Adrenal gland (tissue), 12 donors: Measurements from ENCODE around the gene NR6A1. TPM values are rescaled to one million over a fixed set of nuclear protein-coding genes. Genes with fewer than 3 reads are reported as not detected.

Experiments
- DNase-seq, 7 donors: peaks; one replicate each; pipeline ENCODE4 v3.0.0-alpha.2; 2019 to 2020
- H3K27ac ChIP-seq, 5 donors: fragments of 200-600 bp; sonication (generic) in 4 of 5; 1 replicate in 3 of 5; 2 replicates in 2 of 5; pipeline versions ENCODE4 v1.5.1 to v1.8.0; 2016 to 2020; ENCODE audit warnings: mild to moderate bottlenecking in 1 of 5
- H3K27me3 ChIP-seq: fragments of 200-600 bp; 2 replicates; pipeline ENCODE4 v1.8.0; 2021
- H3K36me3 ChIP-seq, 2 donors: fragments of 200-600 bp; replicated peaks in 1 of 2; 1 replicate in 1 of 2; 2 replicates in 1 of 2; pipeline versions ENCODE4 v1.5.1 to v1.8.0; 2018 to 2022
- H3K4me1 ChIP-seq, 2 donors: fragments of 200-600 bp; replicated peaks in 1 of 2; 1 replicate in 1 of 2; 2 replicates in 1 of 2; pipeline versions ENCODE4 v1.5.1 to v1.8.0; 2018 to 2021
- H3K4me3 ChIP-seq, 4 donors: fragments of 200-600 bp; sonication (generic) in 3 of 4; one replicate each; pipeline ENCODE4 v1.5.1; 2016 to 2018
- H3K9me3 ChIP-seq, 3 donors: fragments of 200-600 bp; sonication (generic) in 1 of 3; replicated peaks in 1 of 3; 1 replicate in 2 of 3; 2 replicates in 1 of 3; pipeline versions ENCODE4 v1.5.1 to v1.8.0; 2016 to 2021
- POLR2A ChIP-seq, 2 donors: fragments of 450-650 bp; IDR thresholded peaks; one replicate each; pipeline ENCODE4 v1.6.1; 2017; ENCODE audit warnings: antibody characterized with exemption in 2 of 2, mild to moderate bottlenecking in 2 of 2, moderate library complexity in 1 of 2
- WGBS, 4 donors: extraction: QIAGEN DNeasy Blood & Tissue Kit in 2 of 4; methylation state at CpG; one replicate each; pipeline versions ENCODE4 v1.1.5 to v1.1.7; 2013 to 2017; 5-methylcytosine and 5-hydroxymethylcytosine counted together
- intact Hi-C, 2 donors: fragments of 100-400 bp; cut with DNase I; formaldehyde crosslinking; loops; one replicate each; pipeline versions ENCODE4 v1.14.1 to v1.15.0; 2022 to 2023
- polyA plus RNA-seq, 3 donors: library from polyadenylated mRNA; stranded (reverse); fragments of 200-250 nt in 2 of 3; fragments of 350-450 nt in 1 of 3; fragmentation: Illumina TruSeq in 1 of 3; extraction: RNeasy Lipid Tissue Mini Kit (QIAGEN cat#74804) in 1 of 3; gene quantifications; one replicate each; pipeline ENCODE4 v1.2.3, GENCODE V29; 2013 to 2014
- total RNA-seq, 9 donors: library from RNA; depleted of rRNA in 4 of 9; stranded (reverse); fragments of >200 nt in 4 of 9; fragments of 120-200 nt in 1 of 9; fragmentation: NEBNext Ultra II Directional in 1 of 9; extraction: Animal tissue kit (Norgen Biotek cat#: 25700) in 1 of 9; gene quantifications; one replicate each; pipeline versions ENCODE4 v1.1.0 to v1.2.4, GENCODE V29; 2013 to 2023
- TF ChIP-seq, protein P1 (sequence below), 6 experiments: fragments of 450-650 bp in 4 of 6; fragments of 200-600 bp in 2 of 6; sonication (generic) in 1 of 6; IDR thresholded peaks; 1 replicate in 5 of 6; 2 replicates in 1 of 6; pipeline versions ENCODE4 v1.5.1 to v1.8.0; 2016 to 2021; ENCODE audit warnings: antibody characterized with exemption in 6 of 6, mild to moderate bottlenecking in 2 of 6, moderate library complexity in 1 of 6
- donor health status: healthy with polysubstance abuse.
- donor health status: Bipolar disorder and iron deficiency.
- donor health status: DM: yes; HTN: yes; CAD: no.
- donor health status: DM: no; HTN: no; CAD: no.
- donor health status: DM: no; HTN: no; CAD: no.
- donor health status: DM: yes; HTN: yes; CAD: no.

The NR6A1 gene
- total and polyA plus RNA-seq, 12 donors = 0.46 to 9.8 (median 1.5) TPM

DNA sequence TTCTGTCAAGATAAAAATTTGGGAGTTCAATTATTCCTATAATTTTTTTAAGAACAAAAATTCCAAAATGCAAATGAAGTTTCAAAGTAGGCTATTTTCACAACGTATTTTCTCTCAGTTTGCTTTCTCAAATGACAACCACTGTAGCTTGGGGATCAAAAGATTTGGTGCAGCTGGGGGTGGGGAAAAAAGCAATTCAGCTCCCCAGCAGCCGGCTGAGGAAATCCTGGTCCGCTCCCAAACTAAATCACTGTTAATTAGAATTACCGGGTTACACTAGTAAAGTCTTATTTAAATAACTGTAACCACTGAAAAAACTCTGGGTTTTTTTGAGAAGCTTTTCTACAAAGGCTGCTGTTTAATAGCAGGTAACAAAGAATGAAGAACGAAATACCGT, 5.7 kb downstream of the NR6A1 start:
- no peak for TF ChIP-seq POLR2A (IDR thresholded peaks at IDR 0.05)
- TF ChIP-seq, protein P1, sequence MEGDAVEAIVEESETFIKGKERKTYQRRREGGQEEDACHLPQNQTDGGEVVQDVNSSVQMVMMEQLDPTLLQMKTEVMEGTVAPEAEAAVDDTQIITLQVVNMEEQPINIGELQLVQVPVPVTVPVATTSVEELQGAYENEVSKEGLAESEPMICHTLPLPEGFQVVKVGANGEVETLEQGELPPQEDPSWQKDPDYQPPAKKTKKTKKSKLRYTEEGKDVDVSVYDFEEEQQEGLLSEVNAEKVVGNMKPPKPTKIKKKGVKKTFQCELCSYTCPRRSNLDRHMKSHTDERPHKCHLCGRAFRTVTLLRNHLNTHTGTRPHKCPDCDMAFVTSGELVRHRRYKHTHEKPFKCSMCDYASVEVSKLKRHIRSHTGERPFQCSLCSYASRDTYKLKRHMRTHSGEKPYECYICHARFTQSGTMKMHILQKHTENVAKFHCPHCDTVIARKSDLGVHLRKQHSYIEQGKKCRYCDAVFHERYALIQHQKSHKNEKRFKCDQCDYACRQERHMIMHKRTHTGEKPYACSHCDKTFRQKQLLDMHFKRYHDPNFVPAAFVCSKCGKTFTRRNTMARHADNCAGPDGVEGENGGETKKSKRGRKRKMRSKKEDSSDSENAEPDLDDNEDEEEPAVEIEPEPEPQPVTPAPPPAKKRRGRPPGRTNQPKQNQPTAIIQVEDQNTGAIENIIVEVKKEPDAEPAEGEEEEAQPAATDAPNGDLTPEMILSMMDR (IDR thresholded peaks at IDR 0.05) = no peak
- intact Hi-C loops = no loop called here
- peaks cover 35% of the 10 kb centered on the region for H3K27me3 ChIP-seq
- no peak for DNase-seq
- H3K9me3 ChIP-seq = no peaks in the 10 kb centered on the region
- no peak overlapping the region for H3K27ac ChIP-seq
- no peaks in the 10 kb centered on the region for H3K36me3 ChIP-seq
- H3K4me1 ChIP-seq = peaks cover 5 to 8% of the 10 kb centered on the region in 2 donors
- H3K4me3 ChIP-seq = no peak overlapping the region
- WGBS, 4 donors = 81 to 91% (median 84%) methylated on average over 6 of the region's 6 CpGs

DNA sequence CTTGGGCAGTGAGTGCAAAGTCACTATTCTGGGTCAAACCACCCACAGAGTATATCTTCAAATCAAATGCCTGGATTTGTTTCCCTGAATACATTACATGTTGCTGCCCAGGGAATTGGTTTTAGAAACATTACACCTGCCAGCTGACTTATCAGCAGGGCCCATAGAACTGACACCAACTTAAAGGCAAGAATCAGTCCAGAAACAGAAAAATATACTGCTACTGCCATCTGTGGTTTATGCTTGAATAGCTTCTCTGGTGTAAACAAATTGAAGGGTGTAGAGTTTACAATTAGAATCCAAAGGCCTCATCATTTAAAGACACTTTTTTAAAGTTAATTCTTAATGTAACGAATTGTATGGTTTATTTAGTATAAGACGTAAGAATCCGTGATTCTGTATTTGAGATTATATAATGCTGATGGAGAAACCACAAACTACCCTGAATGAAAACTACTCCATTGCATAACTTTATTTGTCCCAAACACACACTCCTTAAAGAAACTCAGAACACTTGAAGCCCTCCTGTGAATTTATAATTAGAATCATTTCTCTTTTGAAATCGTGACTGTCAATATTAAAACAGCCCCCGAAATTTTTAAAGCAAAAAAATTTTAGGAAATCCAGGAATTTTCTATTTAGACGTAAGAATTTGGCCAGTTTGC, 6.2 kb downstream of the NR6A1 start:
- H3K27me3 ChIP-seq = peaks cover 33% of the 10 kb centered on the region
- 72 to 76% (median 74%) methylated on average over 6 of the region's 6 CpGs for WGBS, 4 donors

DNA sequence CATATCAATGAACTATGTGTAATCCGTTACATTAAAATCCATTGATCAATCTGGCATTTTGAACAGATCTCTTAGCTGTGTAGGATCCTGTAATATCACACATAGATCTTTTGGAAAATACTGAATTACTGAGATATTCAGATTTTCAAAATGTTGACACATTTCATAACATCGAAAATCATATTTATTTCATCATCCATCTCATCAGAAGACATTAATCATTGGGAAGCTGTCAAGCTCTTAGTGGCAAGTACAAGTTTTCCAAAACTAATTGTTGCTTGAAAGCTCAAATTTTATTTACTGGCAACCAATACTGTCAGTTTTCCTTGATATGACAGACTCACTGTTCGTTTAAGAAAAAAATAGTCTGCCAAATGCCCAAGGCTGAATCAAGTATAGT, 8.5 kb downstream of the NR6A1 start:
- intact Hi-C loops = no loop called here

More for the DNA sequence above, 6.2 kb downstream of the NR6A1 start:
- intact Hi-C loops = no loop called here
- Histone ChIP-seq H3K4me1 (peaks cover 3 to 8% of the 10 kb centered on the region in 2 donors), H3K27ac (no peak overlapping the region), H3K4me3 (no peak overlapping the region), H3K9me3 (no peaks in the 10 kb centered on the region), H3K36me3 (no peaks in the 10 kb centered on the region)
- DNase-seq = no peak
- TF ChIP-seq POLR2A (IDR thresholded peaks at IDR 0.05) = no peak
- TF ChIP-seq, protein P1 (IDR thresholded peaks at IDR 0.05) = peak in 3 of 6 experiments; percentile 26 to 30 (median 28)

DNA sequence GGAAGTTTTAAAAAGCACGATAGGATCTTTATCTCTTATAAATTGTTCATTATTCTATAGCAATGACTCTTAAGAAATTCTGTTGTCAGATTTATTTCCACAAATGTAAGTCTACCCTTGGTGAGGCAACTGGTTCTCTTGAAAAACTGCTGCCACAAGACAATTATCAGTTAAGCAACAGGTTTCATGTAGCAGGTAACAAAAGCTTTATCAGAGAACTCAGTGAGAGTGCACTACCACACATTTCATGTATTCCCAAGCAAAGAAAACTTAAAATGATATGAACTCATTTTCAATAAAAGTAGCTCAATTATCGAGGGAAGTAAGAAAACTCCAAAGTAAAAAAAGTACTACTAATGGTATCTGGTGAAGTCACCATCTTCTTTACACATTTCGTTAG, 9.4 kb downstream of the NR6A1 start:
- intact Hi-C loops = no loop called here
- Histone ChIP-seq H3K27ac (no peak overlapping the region), H3K36me3 (no peaks in the 10 kb centered on the region), H3K9me3 (no peaks in the 10 kb centered on the region), H3K4me1 (no peaks in the 10 kb centered on the region), H3K4me3 (no peak overlapping the region), H3K27me3 (peaks cover 19% of the 10 kb centered on the region)
- DNase-seq = no peak
- 86 to 94% (median 89%) methylated on average over 3 of the region's 3 CpGs for WGBS, 4 donors
- TF ChIP-seq, protein P1 (IDR thresholded peaks at IDR 0.05) = no peak
- TF ChIP-seq POLR2A (IDR thresholded peaks at IDR 0.05) = no peak

More for the DNA sequence above, 8.5 kb downstream of the NR6A1 start:
- DNase-seq = no peak
- Histone ChIP-seq H3K27ac (no peak overlapping the region), H3K9me3 (no peaks in the 10 kb centered on the region), H3K4me1 (no peaks in the 10 kb centered on the region), H3K36me3 (no peaks in the 10 kb centered on the region), H3K4me3 (no peak overlapping the region), H3K27me3 (peaks cover 19% of the 10 kb centered on the region)
- TF ChIP-seq, protein P1 (IDR thresholded peaks at IDR 0.05) = no peak
- TF ChIP-seq POLR2A (IDR thresholded peaks at IDR 0.05) = no peak
- 51 to 61% (median 55%) methylated on average over 3 of the region's 3 CpGs for WGBS, 4 donors
